ENCODE measurements around the gene GRK3.
"Not testable (repeated sequence)": the region's sequence is repeated elsewhere in the genome, so short reads cannot be mapped to it uniquely, and the experiment has no call there.

GRK3 gene

GRCh38 chr22:25582946-25583345 lies 18.5 kb downstream of the GRK3 start:
- H3K79me2 ChIP-seq (ENCODE audit: control insufficient read depth, low read length), result no peaks in the 10 kb centered on the region
- no peaks in the 10 kb centered on the region for H3K27me3 ChIP-seq (ENCODE audit: control insufficient read depth, low read length)
- H3K4me3 ChIP-seq (ENCODE audit: low read length), result no peak overlapping the region
- no peaks in the 10 kb centered on the region for H4K20me1 ChIP-seq (ENCODE audit: control insufficient read depth, insufficient read depth, low read depth, low read length)
- no peaks in the 10 kb centered on the region for H3F3A ChIP-seq (ENCODE audit: control insufficient read depth, insufficient read depth)
- TF ChIP-seq CTCF (IDR thresholded peaks at IDR 0.05; ENCODE audit: low read depth, low read length, poor library complexity, severe bottlenecking) (no peak), EZH2phosphoT487 (IDR thresholded peaks at IDR 0.05; ENCODE audit: borderline replicate concordance, low read length) (no peak)
- no peaks in the 10 kb centered on the region for H3K36me3 ChIP-seq (ENCODE audit: control insufficient read depth, low read length)
- H3K27ac ChIP-seq (ENCODE audit: low read depth, low read length), result no peak overlapping the region
- H3K9me2 ChIP-seq (replicated peaks; ENCODE audit: control insufficient read depth, low read length), result no peaks in the 10 kb centered on the region
- H3K9me3 ChIP-seq (ENCODE audit: control insufficient read depth, insufficient read depth, low read length), result no peaks in the 10 kb centered on the region
- no peak overlapping the region for H3K4me2 ChIP-seq (ENCODE audit: low read length)
- no peaks in the 10 kb centered on the region for H3K4me1 ChIP-seq (ENCODE audit: control insufficient read depth, low read length)

- not testable (repeated sequence) for H3K4me1 ChIP-seq (ENCODE audit: control insufficient read depth, low read length); H3F3A ChIP-seq (ENCODE audit: control insufficient read depth, insufficient read depth); H3K4me2 ChIP-seq (ENCODE audit: low read length); H3K27me3 ChIP-seq (ENCODE audit: control insufficient read depth, low read length); H3K9me2 ChIP-seq (replicated peaks; ENCODE audit: control insufficient read depth, low read length); H3K9me3 ChIP-seq (ENCODE audit: control insufficient read depth, insufficient read depth, low read length); H3K4me3 ChIP-seq (ENCODE audit: low read length); H3K36me3 ChIP-seq (ENCODE audit: control insufficient read depth, low read length); H3K79me2 ChIP-seq (ENCODE audit: control insufficient read depth, low read length); H3K27ac ChIP-seq (ENCODE audit: low read depth, low read length); H4K20me1 ChIP-seq (ENCODE audit: control insufficient read depth, insufficient read depth, low read depth, low read length)
Measured at GRCh38 chr22:25584993-25585392, 20.5 kb downstream of the GRK3 start.

- not testable (repeated sequence) for H3K36me3 ChIP-seq (ENCODE audit: control insufficient read depth, low read length); H3K27me3 ChIP-seq (ENCODE audit: control insufficient read depth, low read length); H4K20me1 ChIP-seq (ENCODE audit: control insufficient read depth, insufficient read depth, low read depth, low read length); H3F3A ChIP-seq (ENCODE audit: control insufficient read depth, insufficient read depth); H3K9me2 ChIP-seq (replicated peaks; ENCODE audit: control insufficient read depth, low read length); H3K4me1 ChIP-seq (ENCODE audit: control insufficient read depth, low read length); H3K9me3 ChIP-seq (ENCODE audit: control insufficient read depth, insufficient read depth, low read length); H3K4me3 ChIP-seq (ENCODE audit: low read length); H3K4me2 ChIP-seq (ENCODE audit: low read length); H3K79me2 ChIP-seq (ENCODE audit: control insufficient read depth, low read length); H3K27ac ChIP-seq (ENCODE audit: low read depth, low read length)
Measured at GRCh38 chr22:25589664-25590063, 25.2 kb downstream of the GRK3 start.

- H3F3A ChIP-seq (ENCODE audit: control insufficient read depth, insufficient read depth); H3K4me3 ChIP-seq (ENCODE audit: low read length); H3K27ac ChIP-seq (ENCODE audit: low read depth, low read length); H3K4me1 ChIP-seq (ENCODE audit: control insufficient read depth, low read length); H4K20me1 ChIP-seq (ENCODE audit: control insufficient read depth, insufficient read depth, low read depth, low read length); H3K79me2 ChIP-seq (ENCODE audit: control insufficient read depth, low read length); H3K36me3 ChIP-seq (ENCODE audit: control insufficient read depth, low read length); H3K9me3 ChIP-seq (ENCODE audit: control insufficient read depth, insufficient read depth, low read length); H3K9me2 ChIP-seq (replicated peaks; ENCODE audit: control insufficient read depth, low read length); H3K4me2 ChIP-seq (ENCODE audit: low read length); H3K27me3 ChIP-seq (ENCODE audit: control insufficient read depth, low read length): not testable (repeated sequence)
Measured at GRCh38 chr22:25593323-25593722, 28.8 kb downstream of the GRK3 start.

GRCh38 chr22:25598609-25599008 lies 34.1 kb downstream of the GRK3 start:
- Histone ChIP-seq H3K27ac (ENCODE audit: low read depth, low read length) (no peak overlapping the region), H3K9me3 (ENCODE audit: control insufficient read depth, insufficient read depth, low read length) (no peaks in the 10 kb centered on the region), H3K27me3 (ENCODE audit: control insufficient read depth, low read length) (no peaks in the 10 kb centered on the region), H3K4me1 (ENCODE audit: control insufficient read depth, low read length) (no peaks in the 10 kb centered on the region), H3F3A (ENCODE audit: control insufficient read depth, insufficient read depth) (no peaks in the 10 kb centered on the region), H3K4me2 (ENCODE audit: low read length) (no peak overlapping the region), H3K9me2 (replicated peaks; ENCODE audit: control insufficient read depth, low read length) (no peaks in the 10 kb centered on the region), H3K36me3 (ENCODE audit: control insufficient read depth, low read length) (no peaks in the 10 kb centered on the region), H3K79me2 (ENCODE audit: control insufficient read depth, low read length) (no peaks in the 10 kb centered on the region), H3K4me3 (ENCODE audit: low read length) (no peak overlapping the region), H4K20me1 (ENCODE audit: control insufficient read depth, insufficient read depth, low read depth, low read length) (no peaks in the 10 kb centered on the region)
- TF ChIP-seq CTCF (IDR thresholded peaks at IDR 0.05; ENCODE audit: low read depth, low read length, poor library complexity, severe bottlenecking) (no peak), EZH2phosphoT487 (IDR thresholded peaks at IDR 0.05; ENCODE audit: borderline replicate concordance, low read length) (no peak)

Measured in DOHH2 (cell line).